Liver (tissue), 3 donors: ENCODE measurements around the gene RHPN2.

ENCODE experiments used
- HNF4A ChIP-seq, 2 donors: conservative IDR thresholded peaks; 2 replicates each; pipeline ENCODE4 v1.6.1; 2016; ENCODE audit warnings: antibody characterized with exemption in 2 of 2, mild to moderate bottlenecking in 2 of 2
- JUND ChIP-seq, 2 donors: IDR thresholded peaks; 2 replicates each; pipeline ENCODE4 v1.6.1; 2016; ENCODE audit warnings: antibody characterized with exemption in 2 of 2
- MAX ChIP-seq: IDR thresholded peaks from 2 replicates; pipeline ENCODE4 v1.6.1; 2016; ENCODE audit warnings: antibody characterized with exemption
- RAD21 ChIP-seq, 2 donors: IDR thresholded peaks; 2 replicates each; pipeline ENCODE4 v1.6.1; 2016; ENCODE audit warnings: antibody characterized with exemption in 2 of 2, mild to moderate bottlenecking in 2 of 2
- SP1 ChIP-seq: IDR thresholded peaks from 2 replicates; pipeline ENCODE4 v1.6.1; 2018; ENCODE audit warnings: antibody characterized with exemption, mild to moderate bottlenecking
- TAF1 ChIP-seq: conservative IDR thresholded peaks from 2 replicates; pipeline ENCODE4 v1.6.1; 2016; ENCODE audit warnings: antibody characterized with exemption, mild to moderate bottlenecking
- YY1 ChIP-seq: IDR thresholded peaks from 2 replicates; pipeline ENCODE4 v1.6.1; 2016; ENCODE audit warnings: antibody characterized with exemption, mild to moderate bottlenecking
- TF ChIP-seq, protein P1 (sequence below): fragments of 150-350 bp; IDR thresholded peaks from 2 replicates; pipeline ENCODE4 v1.5.1; 2017; ENCODE audit warnings: improper control_type of control experiment, low read depth, low read length; ENCODE audit not compliant: missing input control
- TF ChIP-seq, protein P2 (sequence below): IDR thresholded peaks from 2 replicates; pipeline ENCODE4 v1.6.1; 2016; ENCODE audit warnings: antibody characterized with exemption
- donor health status: healthy.
- donor health status: healthy.

DNA sequence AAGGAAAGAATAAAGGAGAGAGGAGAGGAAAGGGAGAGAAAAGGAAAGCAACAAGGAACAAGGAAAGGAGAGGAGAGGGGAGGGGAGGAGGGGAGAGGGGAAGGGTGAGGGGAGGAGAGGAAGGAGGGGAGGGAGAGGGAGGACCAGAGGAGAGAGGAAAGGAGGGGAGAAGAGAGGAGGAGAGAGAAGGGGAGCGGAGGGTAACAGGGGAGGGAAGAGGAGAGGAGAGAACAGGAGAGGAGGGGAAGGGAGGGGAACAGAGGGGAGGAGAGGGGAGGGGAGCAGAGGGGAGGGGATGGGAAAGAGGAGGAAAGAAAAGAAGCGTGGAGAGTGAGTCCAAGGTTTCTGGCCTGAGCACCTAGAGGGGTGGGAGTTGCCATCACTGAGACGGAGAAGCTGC is 66.0 kb downstream of the RHPN2 start:
- TF ChIP-seq, protein P1, sequence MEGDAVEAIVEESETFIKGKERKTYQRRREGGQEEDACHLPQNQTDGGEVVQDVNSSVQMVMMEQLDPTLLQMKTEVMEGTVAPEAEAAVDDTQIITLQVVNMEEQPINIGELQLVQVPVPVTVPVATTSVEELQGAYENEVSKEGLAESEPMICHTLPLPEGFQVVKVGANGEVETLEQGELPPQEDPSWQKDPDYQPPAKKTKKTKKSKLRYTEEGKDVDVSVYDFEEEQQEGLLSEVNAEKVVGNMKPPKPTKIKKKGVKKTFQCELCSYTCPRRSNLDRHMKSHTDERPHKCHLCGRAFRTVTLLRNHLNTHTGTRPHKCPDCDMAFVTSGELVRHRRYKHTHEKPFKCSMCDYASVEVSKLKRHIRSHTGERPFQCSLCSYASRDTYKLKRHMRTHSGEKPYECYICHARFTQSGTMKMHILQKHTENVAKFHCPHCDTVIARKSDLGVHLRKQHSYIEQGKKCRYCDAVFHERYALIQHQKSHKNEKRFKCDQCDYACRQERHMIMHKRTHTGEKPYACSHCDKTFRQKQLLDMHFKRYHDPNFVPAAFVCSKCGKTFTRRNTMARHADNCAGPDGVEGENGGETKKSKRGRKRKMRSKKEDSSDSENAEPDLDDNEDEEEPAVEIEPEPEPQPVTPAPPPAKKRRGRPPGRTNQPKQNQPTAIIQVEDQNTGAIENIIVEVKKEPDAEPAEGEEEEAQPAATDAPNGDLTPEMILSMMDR, result no peak
- TF ChIP-seq RAD21 (IDR thresholded peaks at IDR 0.05) (no peak), SP1 (no peak), JUND (IDR thresholded peaks at IDR 0.05) (no peak), HNF4A (conservative IDR thresholded peaks at IDR 0.05) (no peak), MAX (no peak), YY1 (no peak), TAF1 (no peak)
- TF ChIP-seq, protein P2, sequence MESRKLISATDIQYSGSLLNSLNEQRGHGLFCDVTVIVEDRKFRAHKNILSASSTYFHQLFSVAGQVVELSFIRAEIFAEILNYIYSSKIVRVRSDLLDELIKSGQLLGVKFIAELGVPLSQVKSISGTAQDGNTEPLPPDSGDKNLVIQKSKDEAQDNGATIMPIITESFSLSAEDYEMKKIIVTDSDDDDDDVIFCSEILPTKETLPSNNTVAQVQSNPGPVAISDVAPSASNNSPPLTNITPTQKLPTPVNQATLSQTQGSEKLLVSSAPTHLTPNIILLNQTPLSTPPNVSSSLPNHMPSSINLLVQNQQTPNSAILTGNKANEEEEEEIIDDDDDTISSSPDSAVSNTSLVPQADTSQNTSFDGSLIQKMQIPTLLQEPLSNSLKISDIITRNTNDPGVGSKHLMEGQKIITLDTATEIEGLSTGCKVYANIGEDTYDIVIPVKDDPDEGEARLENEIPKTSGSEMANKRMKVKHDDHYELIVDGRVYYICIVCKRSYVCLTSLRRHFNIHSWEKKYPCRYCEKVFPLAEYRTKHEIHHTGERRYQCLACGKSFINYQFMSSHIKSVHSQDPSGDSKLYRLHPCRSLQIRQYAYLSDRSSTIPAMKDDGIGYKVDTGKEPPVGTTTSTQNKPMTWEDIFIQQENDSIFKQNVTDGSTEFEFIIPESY, result no peak
